Epidermal melanocyte (primary cell): ENCODE results near the gene UBE2L3.
"Not testable (repeated sequence)": the region's sequence is repeated elsewhere in the genome, so short reads cannot be mapped to it uniquely, and the experiment has no call there.

ENCODE experiments used
- DNase-seq: peaks from one replicate; pipeline ENCODE4 v3.0.0; 2011; ENCODE audit warnings: low spot score; ENCODE audit not compliant: insufficient read length

The UBE2L3 gene

DNA sequence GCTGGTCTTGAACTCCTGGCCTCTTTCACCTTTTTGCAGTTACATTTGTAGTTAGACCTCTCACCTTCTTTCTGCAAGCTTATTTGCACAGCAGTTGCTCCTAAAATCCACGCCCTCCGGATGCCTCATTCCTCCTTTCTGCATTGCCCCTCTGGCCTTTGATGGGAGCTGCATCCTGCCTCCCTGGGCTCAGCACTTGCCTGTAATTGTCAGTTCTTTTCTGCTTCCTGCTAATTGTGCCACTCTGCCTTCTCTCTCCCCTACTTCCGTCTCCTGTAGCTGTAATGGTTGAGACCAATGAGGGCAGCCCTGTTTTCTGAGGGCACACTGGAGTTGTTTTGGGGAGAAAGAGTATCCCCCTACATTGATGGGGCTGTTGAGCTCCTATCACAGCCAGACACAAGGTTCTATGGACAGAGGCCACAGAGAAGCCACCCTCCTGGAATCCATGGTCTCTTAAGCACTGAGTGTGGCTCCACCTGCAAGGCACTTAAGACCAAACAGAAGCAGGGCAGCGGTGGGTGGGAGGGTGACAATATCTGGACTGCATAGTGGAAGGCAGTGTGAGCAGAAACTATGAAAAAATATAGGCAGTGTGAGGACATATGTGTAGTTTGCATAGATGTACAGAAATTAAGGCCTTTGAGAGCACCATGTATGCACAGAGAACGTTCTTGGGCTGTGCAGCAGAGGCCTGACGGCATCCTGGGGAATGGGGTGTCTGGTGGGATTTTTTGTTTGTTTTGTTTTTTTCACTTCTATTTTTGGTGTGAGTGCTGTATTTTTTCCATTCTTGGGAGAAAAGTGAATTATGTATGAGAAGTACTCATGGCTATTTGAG is 31.8 kb downstream of the UBE2L3 start:
- DNase-seq: no peak

DNA sequence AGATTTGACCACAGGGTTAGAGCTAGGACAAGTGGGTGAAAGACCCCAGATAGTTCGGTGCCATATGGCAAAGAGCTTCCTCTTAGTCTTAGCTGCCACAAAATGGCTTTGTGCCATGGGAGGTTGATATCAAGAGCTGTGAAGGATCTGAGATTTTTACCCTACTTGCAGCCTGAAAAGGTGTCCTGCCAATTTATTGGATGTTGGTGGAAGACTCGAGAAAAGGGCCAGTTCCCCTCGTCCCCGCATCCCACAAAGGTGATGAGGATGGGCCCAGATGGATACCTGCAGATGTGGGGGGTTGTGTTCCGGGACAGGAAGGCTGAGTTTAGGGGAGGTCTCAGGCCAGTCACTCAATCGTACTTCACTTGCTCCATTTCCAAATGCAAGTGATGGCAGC is 35.1 kb downstream of the UBE2L3 start:
- no peak for DNase-seq

DNA sequence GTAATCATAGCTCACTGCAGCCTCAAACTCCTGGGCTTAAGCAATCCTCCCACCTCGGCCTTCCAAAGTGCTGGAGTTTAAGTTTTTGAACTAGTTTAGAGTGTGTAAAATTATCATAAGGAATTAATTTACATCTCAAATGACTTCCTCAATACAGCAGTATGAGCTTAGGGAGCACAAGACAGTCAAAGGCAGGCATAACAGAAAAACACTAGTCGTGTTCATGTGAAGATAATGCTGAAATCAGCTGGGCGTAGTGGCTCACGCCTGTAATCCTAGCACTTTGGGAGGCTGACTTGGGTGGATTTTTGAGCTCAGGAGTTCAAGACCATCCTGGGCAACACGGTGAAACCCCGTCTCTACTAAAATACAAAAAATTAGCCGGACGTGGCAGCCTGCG is 36.5 kb downstream of the UBE2L3 start:
- DNase-seq: no peak

DNA sequence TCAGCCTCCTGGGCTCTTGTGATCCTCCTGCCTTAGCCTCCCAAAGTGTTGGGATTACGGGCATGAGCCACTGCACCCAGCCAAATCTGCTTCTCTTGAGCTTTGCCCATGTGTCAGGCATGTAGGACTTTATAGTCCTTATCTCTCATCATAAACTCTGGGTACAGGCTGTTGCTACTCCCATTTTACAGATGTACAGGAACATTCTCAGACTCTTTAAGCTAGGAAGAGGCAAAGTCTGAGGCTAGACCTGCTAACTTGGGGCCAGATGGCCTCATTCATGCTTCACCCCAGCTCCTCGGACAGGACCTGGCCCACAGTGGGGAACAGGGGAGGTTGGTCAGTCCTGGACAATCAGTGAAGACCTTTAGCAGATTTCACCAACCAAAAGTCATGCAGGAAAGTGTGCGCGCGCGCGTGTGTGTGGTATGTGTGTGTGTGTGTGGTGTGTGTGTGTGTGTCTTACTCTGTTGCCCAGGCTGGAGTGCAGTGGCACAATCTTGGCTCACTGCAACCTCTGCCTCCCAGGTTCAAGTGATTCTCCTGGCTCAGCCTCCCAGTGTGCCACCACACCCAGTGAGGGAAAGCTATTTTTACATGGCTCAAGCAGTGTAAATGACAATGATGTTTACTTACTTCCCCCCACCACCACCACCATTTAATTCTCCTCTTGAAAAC is 38.5 kb downstream of the UBE2L3 start:
- no peak for DNase-seq

DNA sequence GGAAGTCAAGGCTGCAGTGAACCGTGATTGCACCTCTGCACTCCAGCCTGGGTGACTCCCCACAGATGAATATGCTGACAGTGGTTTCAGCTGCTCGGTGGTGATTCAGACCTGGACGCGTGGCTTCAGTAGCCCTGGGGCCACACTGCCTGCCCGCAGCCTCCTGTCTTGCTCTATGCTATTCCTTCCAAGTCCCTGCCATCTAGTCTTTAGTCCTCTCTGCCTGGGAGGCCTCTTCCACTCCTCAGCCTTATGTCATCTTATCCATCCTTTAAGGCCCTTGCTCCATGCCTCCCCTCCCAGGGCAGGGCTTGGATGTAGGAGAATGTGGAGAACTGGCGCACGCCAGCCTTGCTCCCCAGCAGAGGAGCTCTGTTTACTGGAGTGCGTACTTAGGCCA is 39.3 kb downstream of the UBE2L3 start:
- DNase-seq: no peak

DNA sequence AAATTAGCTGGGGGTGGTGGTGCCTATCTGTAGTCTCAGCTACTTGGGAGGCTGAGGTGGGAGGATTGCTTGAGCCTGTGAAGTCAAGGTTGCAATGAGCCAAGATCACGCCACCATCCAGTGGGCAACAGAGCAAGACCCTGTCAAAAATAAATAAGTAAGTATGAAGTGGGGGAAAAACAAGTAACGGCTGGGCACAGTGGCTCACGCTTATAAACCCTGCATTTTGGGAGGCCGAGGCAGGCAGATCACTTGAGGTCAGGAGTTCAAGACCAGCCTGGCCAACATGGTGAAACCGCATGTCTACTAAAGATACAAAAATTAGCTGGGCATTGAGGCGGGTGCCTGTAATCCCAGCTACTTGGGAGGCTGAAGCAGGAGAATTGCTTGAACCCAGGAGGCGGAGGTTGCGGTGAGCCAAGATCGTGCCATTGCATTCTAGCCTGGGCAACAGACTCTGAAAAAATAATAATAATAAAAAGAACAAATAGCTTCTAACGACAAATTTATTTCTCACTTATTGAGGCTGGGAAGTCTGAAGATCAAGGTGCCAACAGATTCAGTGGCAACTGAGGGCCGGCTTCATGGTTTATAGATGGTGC is 42.1 kb downstream of the UBE2L3 start:
- DNase-seq: not testable (repeated sequence)

DNA sequence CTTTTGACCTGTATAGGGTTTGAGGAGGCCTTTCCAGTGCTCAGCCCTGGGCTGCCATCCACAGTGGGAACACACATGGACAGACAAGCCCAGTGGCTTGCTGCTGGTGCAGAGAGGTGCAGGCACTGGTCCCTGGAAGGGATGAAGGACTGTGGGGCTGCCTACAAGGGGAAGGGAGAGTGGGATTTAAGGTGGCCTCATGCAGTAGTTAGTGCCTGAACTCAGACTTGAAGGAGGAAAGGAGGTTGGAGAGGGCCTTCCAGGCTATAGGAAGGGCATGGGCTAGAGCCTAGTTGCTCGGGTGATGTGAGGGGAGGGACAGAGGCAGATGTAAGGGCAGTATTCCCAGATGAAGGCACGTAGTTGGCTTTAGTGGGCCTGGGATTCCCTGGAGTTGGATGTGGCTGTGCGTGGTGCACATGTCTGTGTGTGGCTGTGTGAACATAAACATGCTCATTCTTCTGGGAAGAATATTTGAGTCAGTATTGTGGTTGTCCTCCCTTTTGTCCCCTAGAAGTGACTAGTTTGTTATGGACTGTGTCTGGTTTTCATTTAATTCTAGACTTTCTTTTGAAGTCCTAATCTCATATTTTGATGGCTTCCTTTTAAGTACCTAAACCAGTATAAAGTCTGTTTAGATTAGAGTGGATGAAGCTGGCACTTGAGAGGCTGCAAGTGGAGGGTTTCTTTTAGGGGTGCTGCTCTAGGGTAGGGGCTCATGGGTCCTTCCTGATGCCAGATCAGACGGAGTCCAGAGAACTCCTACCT is 43.9 kb downstream of the UBE2L3 start:
- no peak for DNase-seq

DNA sequence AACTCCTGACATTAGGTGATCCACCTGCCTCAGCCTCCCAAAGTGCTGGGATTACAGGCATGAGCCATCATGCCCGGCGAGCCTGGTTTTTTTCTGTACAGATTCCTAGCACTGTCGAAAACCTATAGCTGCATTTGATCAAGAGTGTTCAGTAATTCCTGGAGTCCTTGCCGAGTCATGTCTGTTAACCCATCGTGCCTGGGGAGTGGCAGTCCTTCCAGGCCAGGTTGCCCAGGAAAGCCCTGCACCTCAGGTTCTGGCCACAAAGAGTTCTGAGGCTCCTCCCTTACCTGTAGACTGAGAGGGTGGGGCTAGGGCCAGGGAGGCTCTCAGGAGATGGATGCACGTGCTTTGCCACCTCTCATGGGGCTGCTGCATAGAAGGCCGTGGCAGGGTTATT is 45.3 kb downstream of the UBE2L3 start:
- no peak for DNase-seq

DNA sequence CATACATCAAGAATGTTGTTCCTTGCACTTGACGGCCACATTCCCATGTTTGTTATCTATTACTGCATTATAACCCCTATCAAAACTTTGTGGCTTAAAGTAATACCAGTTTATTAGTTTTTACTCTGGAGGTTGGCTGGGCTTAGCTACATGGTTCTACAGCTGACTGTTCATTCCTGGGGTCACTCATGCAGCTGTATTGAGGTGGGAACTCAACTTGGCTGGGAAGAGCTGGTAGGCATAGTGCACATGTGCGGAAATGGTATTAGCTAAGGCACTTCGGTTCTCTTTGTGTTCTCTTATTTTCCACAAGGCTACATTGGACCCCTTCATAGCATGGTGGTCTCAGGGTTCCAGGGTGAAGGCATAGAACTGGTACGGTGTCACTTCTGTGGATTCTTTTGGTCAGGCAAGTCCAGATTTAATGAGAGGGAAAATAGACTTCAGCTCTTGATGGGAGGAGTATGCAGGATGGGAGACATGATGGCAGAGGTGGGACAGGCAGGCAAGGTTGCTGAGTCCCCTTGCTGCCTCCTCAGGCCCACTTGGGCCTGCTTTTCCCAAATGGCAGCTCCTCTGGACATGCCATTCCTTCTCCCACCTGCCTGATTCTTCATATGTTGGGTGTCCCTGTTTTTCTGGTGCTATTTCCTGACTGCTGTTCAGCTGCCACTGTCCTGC is 46.2 kb downstream of the UBE2L3 start:
- DNase-seq: no peak

DNA sequence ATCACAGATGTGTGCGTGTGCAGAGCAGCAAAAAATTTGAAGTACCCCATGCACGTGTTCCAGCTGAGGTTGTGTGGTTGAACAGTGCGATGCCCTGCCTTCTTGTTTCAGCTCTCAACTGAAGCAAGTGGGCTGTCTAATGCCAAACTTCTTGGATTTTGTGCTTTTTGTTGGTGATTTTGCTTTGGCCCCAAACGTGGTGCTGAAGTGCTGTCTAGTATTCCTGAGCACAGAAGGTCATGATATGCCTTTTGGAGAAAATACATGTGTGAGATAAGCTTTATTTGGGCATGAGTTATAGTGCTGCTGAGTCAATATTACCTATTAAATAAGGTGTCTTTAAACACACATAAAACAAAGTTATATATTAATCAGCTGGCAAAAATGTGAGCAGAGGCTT is 48.2 kb downstream of the UBE2L3 start:
- no peak for DNase-seq

DNA sequence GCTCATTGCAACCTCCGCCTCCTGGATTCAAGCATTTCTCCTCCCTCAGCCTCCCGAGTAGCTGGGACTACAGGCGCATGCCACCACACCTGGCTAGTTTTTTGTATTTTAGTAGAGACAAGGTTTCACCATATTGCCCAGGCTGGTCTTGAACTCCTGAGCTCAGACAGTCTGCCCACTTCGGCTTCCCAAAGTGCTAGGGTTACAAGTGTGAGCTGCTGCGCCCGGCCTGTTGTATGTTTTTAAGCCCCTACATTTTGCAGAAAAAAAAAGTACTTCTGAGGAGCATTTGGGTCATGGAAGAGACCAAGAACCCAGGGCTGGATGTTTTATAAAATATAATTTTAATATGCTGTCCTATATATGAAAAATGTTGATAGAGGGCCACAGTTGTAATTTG is 49.8 kb downstream of the UBE2L3 start:
- not testable (repeated sequence) for DNase-seq

DNA sequence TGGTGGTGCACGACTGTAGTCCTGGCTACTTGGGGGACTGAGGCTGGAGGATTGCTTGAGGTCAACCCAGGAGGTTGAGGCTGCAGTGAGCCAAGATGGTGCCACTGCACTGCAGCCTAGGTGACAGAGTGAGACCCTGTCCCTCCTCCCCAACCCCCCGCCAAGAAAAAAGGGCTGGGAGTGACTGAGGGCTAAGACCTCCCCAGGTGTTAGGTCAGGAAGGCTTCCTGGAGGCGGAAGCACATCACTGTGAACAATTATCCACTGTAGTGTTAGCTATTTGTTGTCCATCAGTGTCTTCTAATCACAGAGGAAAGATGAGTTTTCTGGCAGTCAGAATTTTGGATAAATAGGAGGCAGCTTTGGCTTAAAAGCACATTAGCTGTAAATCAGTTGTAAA is 53.5 kb downstream of the UBE2L3 start:
- no peak for DNase-seq

DNA sequence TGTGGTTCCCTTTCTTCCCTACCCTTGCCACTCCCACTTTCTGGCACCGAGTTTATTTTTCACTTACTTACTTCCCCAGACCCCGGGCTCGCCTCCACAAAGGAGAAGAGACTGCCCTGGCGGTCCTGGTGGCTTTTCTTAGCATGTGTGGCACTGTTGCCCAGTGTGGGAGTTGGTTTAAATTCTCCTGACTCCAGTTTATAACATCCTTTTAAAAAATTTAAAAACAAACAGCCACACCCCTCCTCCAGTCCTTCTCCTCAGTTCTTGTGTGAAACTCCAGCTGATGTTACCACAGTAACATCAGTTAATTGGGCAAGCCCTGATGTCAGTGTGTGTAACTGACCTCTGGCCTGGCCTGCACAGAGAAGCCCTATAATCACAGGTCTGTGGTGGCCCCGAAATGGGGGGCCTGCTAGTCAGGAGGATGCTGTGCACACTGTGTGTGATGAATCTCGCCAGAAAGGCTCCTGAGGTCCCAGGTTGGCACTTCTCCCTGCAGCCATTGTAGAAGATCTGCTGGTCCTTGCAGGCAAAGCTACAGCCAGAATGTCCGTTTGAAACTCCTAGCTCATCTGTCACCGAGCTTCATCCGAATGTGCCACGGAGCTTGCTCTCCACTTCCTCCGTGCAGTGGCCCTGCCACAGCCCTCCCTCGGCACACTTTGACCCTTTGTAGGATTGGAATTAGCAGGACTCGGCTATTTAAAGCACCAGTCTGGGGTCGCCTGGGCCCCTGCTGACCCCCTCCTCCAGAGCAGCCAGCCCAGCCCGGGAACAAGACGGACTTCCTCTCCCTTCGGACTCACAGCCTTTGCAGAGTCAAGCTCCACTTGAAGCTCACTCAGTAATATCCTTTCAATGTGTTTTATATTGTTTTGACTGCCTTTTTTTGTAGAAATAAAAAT is 54.8 kb downstream of the UBE2L3 start:
- no peak for DNase-seq

DNA sequence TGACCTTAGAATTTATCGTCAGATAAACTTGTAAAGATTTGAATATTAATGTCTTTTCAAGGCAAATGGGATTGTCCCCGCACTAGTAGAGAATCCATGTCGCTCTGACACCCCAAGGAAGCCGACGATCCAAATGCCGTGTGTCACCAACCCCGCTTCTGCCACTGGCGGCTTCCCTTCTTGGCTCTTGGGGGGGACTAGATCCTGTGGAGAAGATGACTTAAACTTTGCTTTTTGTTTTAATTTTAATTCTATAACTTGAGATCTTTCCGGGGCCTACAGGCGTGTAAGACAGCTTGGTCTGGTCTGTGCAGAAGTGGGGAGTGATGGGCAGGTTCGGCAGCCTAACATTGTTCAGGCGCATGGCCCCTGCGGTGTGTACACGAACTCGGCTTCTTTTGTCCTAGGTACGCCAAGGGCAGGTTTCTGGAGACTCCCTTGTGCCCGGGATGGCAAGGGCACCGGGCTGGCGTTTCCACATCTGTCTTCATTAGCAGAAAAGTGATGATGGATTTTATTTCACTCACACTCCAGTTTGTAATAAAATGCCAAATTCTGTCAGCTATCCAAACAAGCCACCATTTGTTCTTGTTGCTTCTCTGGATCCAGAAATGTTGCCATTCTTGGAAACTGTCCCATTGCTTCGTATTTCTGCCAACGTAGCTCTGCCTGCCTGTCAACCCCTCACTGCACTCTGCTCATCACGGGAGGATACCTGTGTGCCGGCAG is 55.6 kb downstream of the UBE2L3 start:
- no peak for DNase-seq

DNA sequence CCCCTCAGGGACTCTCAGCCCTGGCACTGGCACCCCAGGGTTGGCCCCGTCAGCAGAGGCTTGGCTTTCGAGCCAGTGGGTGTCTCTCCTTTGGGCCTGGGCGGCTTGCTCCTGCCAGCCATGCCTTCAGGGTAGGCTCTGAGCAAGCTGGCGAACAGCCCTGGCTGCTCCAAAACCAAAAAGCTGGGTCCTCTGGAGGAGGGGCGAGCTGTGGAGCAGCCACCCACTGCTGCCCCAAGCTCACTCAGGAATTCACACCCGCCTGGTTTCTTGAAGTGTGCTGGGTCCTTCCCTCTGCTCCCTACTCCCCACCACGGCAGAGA is 56.1 kb downstream of the UBE2L3 start:
- no peak for DNase-seq

DNA sequence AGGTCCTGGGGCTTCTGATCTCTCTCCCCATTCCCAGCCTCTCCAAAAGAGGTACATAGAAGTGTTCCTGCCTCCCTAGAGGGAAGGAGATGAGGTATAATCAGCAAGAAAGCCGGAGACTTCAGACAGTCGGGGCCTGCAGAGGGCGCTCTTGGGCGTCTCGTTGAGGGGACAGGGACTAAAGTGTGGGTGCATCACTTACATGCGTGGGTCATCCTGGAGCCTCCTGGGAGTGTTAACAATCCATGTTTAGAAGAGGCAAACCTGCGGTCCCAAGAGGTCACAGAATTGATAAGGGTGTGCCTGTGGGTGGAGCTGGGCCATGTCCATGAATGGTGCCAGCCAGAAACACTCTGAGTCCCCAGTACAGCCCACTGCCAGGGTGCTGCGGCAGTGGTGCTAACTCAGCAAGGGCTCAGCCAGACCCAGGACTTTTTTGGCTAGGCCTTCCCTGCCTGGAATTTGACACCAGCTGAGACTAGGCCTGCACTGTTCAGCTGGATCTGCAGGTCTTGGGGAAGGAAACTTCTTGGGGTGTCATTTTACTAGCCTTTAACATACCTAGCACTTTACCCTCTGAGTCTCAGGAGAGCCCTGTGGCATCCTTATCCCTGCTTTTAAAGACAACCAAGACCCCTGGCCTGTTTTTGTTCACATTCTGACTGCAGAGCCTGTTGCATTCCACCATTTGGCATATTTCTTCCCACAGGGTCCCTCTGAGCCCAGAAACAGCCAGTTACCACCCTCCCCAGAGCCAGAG is 56.8 kb downstream of the UBE2L3 start:
- DNase-seq: no peak

DNA sequence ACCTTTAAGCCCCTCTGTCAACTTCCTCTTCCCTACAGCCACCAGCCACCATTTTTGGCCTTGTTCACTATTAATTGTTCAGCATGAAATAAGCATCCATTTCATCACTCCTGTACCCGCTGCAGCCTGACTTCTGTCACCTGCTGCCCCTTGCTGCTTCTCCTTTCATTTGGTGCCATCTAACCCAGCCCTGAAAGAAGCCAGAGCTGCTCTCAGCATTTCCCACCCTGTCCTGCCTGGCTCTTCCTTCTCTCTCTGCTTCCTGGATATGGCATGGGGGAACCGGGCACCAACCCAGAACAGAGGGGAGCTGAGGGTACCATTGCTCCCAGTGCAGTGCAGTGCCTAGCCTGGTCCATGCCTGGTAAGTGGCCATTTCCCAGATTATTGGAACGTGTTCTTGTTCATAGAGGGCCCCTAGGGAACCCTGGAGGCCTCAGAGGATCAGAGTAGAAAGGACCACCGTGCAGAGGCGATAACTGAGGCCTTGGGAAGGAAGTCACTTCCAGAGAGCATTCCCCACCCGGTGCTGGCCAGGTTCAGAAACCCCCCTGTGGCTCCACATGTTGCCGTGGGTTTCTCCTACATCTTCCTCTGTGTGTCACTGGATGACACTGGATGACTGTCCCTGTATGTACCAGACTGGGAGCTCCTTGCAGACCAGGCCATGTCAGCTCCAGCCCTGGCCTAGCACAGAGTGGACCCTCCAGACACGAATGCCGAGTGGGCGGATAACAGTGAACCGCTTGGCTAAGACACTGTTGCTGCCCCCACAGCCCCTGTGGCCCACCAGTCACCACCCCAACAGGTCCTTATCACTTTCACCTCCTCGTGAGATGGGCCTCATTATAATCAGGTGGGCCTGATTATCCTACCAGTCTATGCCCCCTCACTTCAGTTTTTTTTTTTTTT is 57.6 kb downstream of the UBE2L3 start:
- no peak for DNase-seq
